CD4-positive, alpha-beta T cell (primary cell): ENCODE measurements around the gene TAF1C. TPM values are rescaled to one million over a fixed set of nuclear protein-coding genes. Genes with fewer than 3 reads are reported as not detected.

Experiments used
- ATAC-seq: fragments of 200-7000 bp; cut with Tn5 transposase; one replicate; pipeline ENCODE4 v1.10.0; 2022; ENCODE audit warnings: mild to moderate bottlenecking; ENCODE audit not compliant: poor library complexity
- CTCF ChIA-PET: fragments of 350-600 bp; sonication (Branson Sonifier 250); formaldehyde crosslinking; loops from one replicate; lab custom pipeline; 2021; ENCODE audit warnings: antibody characterized with exemption, inconsistent platforms; lab: Charles Lee
- POLR2A ChIA-PET: fragments of 350-600 bp; sonication (Branson Sonifier 250); formaldehyde crosslinking; loops from one replicate; lab custom pipeline; 2021; ENCODE audit warnings: antibody characterized with exemption, inconsistent platforms; lab: Charles Lee
- DNase-seq, 14 experiments: peaks; one replicate each; pipeline ENCODE4 v3.0.0-alpha.2; 2013 to 2020; ENCODE audit warnings: mixed read lengths in 2 of 14
- H3K27ac ChIP-seq, 2 donors: one replicate each; pipeline versions ENCODE4 v1.5.1 to v1.7.0; 2013; ENCODE audit warnings: low read length in 2 of 2, low read depth in 1 of 2, mild to moderate bottlenecking in 1 of 2
- H3K27me3 ChIP-seq, 2 experiments: 1 replicate in 1 of 2; 2 replicates in 1 of 2; pipeline versions ENCODE4 v1.6.1 to v1.7.0; 2013; ENCODE audit warnings: low read length in 2 of 2, control low read depth in 1 of 2, mild to moderate bottlenecking in 1 of 2, moderate library complexity in 1 of 2; ENCODE audit not compliant: insufficient read depth in 2 of 2, control insufficient read depth in 1 of 2
- H3K36me3 ChIP-seq: one replicate; pipeline ENCODE4 v1.6.1; 2013; ENCODE audit warnings: low read length, control low read depth; ENCODE audit not compliant: insufficient read depth
- H3K4me1 ChIP-seq: one replicate; pipeline ENCODE4 v1.6.1; 2013; ENCODE audit warnings: low read length, control low read depth; ENCODE audit not compliant: insufficient read depth
- H3K4me3 ChIP-seq: one replicate; pipeline ENCODE4 v1.5.1; 2013; ENCODE audit warnings: mild to moderate bottlenecking, low read length, moderate library complexity
- H3K9me3 ChIP-seq, 2 experiments: 1 replicate in 1 of 2; 2 replicates in 1 of 2; pipeline versions ENCODE4 v1.6.1 to v1.7.0; 2013; ENCODE audit warnings: low read length in 2 of 2, mild to moderate bottlenecking in 2 of 2, control low read depth in 1 of 2, moderate library complexity in 1 of 2; ENCODE audit not compliant: control insufficient read depth in 1 of 2, insufficient read depth in 1 of 2
- H3K27ac Mint-ChIP-seq: one replicate; pipeline ENCODE4 v1.8.0; 2020; ENCODE audit warnings: mixed read lengths
- H3K27me3 Mint-ChIP-seq: one replicate; pipeline ENCODE4 v1.8.0; 2021; ENCODE audit warnings: mixed read lengths
- H3K36me3 Mint-ChIP-seq: one replicate; pipeline ENCODE4 v1.8.0; 2021; ENCODE audit warnings: low read depth, mixed read lengths
- H3K4me1 Mint-ChIP-seq: one replicate; pipeline ENCODE4 v1.8.0; 2021; ENCODE audit warnings: low read depth, mixed read lengths
- H3K4me3 Mint-ChIP-seq: one replicate; pipeline ENCODE4 v1.8.0; 2020; ENCODE audit warnings: mild to moderate bottlenecking, mixed read lengths
- H3K9me3 Mint-ChIP-seq: one replicate; pipeline ENCODE4 v1.8.0; 2020; ENCODE audit warnings: mixed read lengths
- intact Hi-C, 2 experiments: fragments of 100-400 bp; cut with DNase I in 1 of 2; cut with micrococcal nuclease in 1 of 2; formaldehyde crosslinking; loops; one replicate each; pipeline versions ENCODE4 v1.15.1 to v1.9.0; 2023 to 2025; cut with DNase I, micrococcal nuclease
- total RNA-seq, 174 experiments: library from RNA in 2 of 174; stranded (reverse) in 2 of 174; gene quantifications; one replicate each; pipeline ENCODE4 v1.2.3 and lab custom pipeline; 2021 to 2026
- TF ChIP-seq, protein P1 (sequence below): fragments of 200-600 bp; IDR thresholded peaks from one replicate; pipeline ENCODE4 v1.8.0; 2022; ENCODE audit warnings: antibody characterized with exemption, mild to moderate bottlenecking

The TAF1C gene
- total RNA-seq, 2 experiments from 2014 or later: 75.6 to 82.1 TPM

DNA sequence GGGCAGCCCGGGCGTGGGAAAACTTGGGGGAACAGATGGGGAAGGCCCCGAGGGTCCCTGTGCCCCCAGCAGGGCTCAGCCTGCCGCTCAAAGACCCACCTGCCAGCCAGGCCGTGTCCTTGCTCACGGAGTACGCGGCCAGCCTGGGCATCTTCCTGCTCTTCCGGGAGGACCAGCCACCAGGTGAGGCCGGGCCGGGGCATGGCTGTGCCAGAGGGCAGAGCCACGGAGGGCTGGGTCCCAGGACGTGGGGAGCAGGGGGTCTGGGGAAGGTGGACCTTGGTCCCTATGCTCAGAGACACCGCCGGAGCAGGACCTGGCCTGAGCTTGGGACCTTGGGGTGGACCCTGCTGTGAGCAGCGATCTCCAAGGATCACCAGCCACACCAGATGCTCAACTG, 4.6 kb upstream of the TAF1C start:
- ChIA-PET CTCF (no interaction called here), POLR2A (no interaction called here)
- Mint-ChIP-seq H3K4me1 (peaks cover 27% of the 10 kb centered on the region), H3K9me3 (no peaks in the 10 kb centered on the region), H3K27me3 (no peaks in the 10 kb centered on the region), H3K4me3 (no peak overlapping the region), H3K27ac (no peak overlapping the region), H3K36me3 (peaks cover 4% of the 10 kb centered on the region)
- Histone ChIP-seq H3K36me3 (no peaks in the 10 kb centered on the region), H3K27me3 (no peaks in the 10 kb centered on the region), H3K9me3 (no peaks in the 10 kb centered on the region), H3K4me1 (peaks cover 28% of the 10 kb centered on the region), H3K27ac (no peak overlapping the region), H3K4me3 (no peak overlapping the region)
- ATAC-seq: no peak
- TF ChIP-seq, protein P1, sequence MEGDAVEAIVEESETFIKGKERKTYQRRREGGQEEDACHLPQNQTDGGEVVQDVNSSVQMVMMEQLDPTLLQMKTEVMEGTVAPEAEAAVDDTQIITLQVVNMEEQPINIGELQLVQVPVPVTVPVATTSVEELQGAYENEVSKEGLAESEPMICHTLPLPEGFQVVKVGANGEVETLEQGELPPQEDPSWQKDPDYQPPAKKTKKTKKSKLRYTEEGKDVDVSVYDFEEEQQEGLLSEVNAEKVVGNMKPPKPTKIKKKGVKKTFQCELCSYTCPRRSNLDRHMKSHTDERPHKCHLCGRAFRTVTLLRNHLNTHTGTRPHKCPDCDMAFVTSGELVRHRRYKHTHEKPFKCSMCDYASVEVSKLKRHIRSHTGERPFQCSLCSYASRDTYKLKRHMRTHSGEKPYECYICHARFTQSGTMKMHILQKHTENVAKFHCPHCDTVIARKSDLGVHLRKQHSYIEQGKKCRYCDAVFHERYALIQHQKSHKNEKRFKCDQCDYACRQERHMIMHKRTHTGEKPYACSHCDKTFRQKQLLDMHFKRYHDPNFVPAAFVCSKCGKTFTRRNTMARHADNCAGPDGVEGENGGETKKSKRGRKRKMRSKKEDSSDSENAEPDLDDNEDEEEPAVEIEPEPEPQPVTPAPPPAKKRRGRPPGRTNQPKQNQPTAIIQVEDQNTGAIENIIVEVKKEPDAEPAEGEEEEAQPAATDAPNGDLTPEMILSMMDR: no peak
- intact Hi-C loops: no loop called here
- no peak for DNase-seq

DNA sequence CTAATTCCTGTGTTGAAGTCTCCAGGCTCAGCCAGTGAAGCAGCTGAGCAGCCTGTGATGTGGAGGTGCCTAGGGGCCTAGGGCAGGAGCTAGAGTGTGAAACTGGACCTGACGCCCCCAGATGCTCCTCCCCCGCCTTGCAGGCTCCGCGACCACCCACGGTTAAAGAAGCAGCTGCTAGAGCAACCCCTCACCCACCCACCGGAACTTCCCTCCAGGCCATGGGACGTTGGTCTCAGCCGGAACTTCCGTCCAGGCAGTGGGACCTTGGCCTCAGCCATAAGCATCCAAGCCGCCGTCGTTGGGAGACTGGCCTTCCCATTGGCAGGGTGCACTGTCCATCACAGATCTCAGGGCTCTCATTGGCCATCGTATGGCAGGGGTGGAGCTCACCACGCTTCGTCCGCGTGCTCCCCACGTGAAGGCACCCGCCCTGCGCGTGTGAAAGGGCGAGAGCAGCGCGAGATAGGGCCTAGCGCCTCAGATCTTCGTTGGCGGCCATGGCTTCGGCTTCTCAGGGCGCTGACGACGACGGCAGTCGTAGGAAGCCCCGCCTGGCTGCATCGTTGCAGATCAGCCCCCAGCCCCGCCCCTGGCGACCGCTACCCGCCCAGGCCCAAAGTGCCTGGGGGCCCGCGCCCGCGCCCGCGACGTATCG, 4.0 kb upstream of the TAF1C start, which contains the start of gene ADAD2:
Gene ADAD2, plus strand, starts transcription at position 427 of the 658 bp plus-strand sequence. Its CDS starts 74 bp downstream, at position 501.
- ChIA-PET CTCF (no interaction called here), POLR2A (no interaction called here)
- ATAC-seq: no peak

DNA sequence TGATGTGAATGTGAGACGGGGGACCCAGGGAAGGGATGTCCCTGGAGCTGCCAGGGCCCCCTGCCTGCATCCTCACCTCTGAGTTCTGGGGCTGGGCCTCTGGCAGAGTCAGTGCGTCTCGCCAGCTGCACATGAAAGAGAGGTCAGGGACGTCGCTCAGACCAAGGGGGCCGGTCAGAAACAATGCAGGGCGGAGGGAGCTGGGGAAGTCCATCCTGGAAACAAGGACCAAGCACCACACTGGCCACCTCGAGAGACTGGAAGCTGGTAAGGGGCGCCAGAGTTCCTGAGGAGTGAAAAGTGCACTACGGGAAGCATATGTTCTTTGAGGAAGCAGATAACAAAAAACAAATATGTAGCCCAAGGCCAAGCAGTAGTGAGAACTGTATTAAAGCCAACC, 2.1 kb downstream of the TAF1C start:
- Histone ChIP-seq H3K4me1 (peaks cover 24% of the 10 kb centered on the region), H3K27ac (no peak overlapping the region), H3K9me3 (no peaks in the 10 kb centered on the region), H3K36me3 (peaks cover 47% of the 10 kb centered on the region), H3K4me3 (no peak overlapping the region), H3K27me3 (no peaks in the 10 kb centered on the region)
- H3K27ac Mint-ChIP-seq: peak overlapping the region; percentile 88
- H3K36me3 Mint-ChIP-seq: peaks cover 31% of the 10 kb centered on the region
- intact Hi-C loops: loop anchor here in 1 of 2 experiments (5.0 to 10.0 kb wide), 4 partner anchors 320 to 1620 kb away; partner anchors contain the start of genes HSBP1 and MEAK7
- no peak for ATAC-seq
- H3K4me1 Mint-ChIP-seq: peaks cover 29% of the 10 kb centered on the region
- peak overlapping the region; percentile 96 for H3K4me3 Mint-ChIP-seq
- TF ChIP-seq, protein P1: no peak
- POLR2A ChIA-PET: no interaction called here
- CTCF ChIA-PET: no interaction called here
- no peaks in the 10 kb centered on the region for H3K9me3 Mint-ChIP-seq
- no peaks in the 10 kb centered on the region for H3K27me3 Mint-ChIP-seq
- no peak for DNase-seq

More for the DNA sequence above, 4.0 kb upstream of the TAF1C start, which contains the start of gene ADAD2:
- Histone ChIP-seq H3K9me3 (no peaks in the 10 kb centered on the region), H3K4me3 (no peak within 1 kb of the TSS), H3K36me3 (no peaks in the 10 kb centered on the region), H3K27ac (no peak within 1 kb of the TSS), H3K27me3 (no peaks in the 10 kb centered on the region), H3K4me1 (peaks cover 34% of the 10 kb centered on the region)
- H3K9me3 Mint-ChIP-seq: no peaks in the 10 kb centered on the region
- H3K4me3 Mint-ChIP-seq: no peak within 1 kb of the TSS
- intact Hi-C loops: no loop called here
- no peak within 1 kb of the TSS for H3K27ac Mint-ChIP-seq
- no peaks in the 10 kb centered on the region for H3K27me3 Mint-ChIP-seq
- TF ChIP-seq, protein P1: no peak
- H3K4me1 Mint-ChIP-seq: peaks cover 33% of the 10 kb centered on the region
- H3K36me3 Mint-ChIP-seq: peaks cover 4% of the 10 kb centered on the region
- DNase-seq: peak in 1 of 14 experiments; percentile 29
